ENCODE measurements around the gene NCOA5.

GRCh38 chr20:46013322-46013828 lies 76.4 kb downstream of the NCOA5 start:
- no peak for TF ChIP-seq CTCF (conservative IDR thresholded peaks at IDR 0.05; ENCODE audit: low read depth, low read length)
- no peak for TF ChIP-seq EZH2 (IDR thresholded peaks at IDR 0.05; ENCODE audit: borderline replicate concordance, low read depth, low read length, poor library complexity, severe bottlenecking)
